Activated CD4-positive, alpha-beta T cell treated with anti-CD3 and anti-CD28 coated beads, Interleukin-10, Interleukin-2, amounts not matched to agents 100 ng/mL and 50 ng/mL, durations not matched to agents 16 hours and 8 hours (primary cell): ENCODE measurements around the gene TYW3.

Source experiments
- DNase-seq: peaks from one replicate; pipeline ENCODE4 v3.0.0-alpha.2; 2020

Gene TYW3

GRCh38 chr1:74732960-74733603 is at the start of gene TYW3, which contains the start of gene CRYZ:
Gene TYW3 (plus strand): TSS chr1:74733152. CDS start chr1:74733245, 93 bp downstream.
Gene CRYZ (minus strand): TSS chr1:74733050. CDS start chr1:74724821, 8,229 bp downstream.
- DNase-seq = peak; percentile 93

- no peak for DNase-seq
Observed at GRCh38 chr1:74683656-74684055, 49.3 kb upstream of the TYW3 start.

- DNase-seq = no peak
Observed at GRCh38 chr1:74684301-74684700, 48.7 kb upstream of the TYW3 start.

- no peak for DNase-seq
Observed at GRCh38 chr1:74686928-74687327, 46.0 kb upstream of the TYW3 start.

GRCh38 chr1:74689621-74690363 is 43.2 kb upstream of the TYW3 start:
- peak; percentile 59 for DNase-seq

- DNase-seq = no peak
Observed at GRCh38 chr1:74690364-74690696, 42.6 kb upstream of the TYW3 start.

GRCh38 chr1:74690909-74691308 is 42.0 kb upstream of the TYW3 start:
- DNase-seq = no peak

GRCh38 chr1:74693473-74693872 is 39.5 kb upstream of the TYW3 start:
- DNase-seq = no peak

GRCh38 chr1:74697832-74698231 is 35.1 kb upstream of the TYW3 start:
- no peak for DNase-seq

GRCh38 chr1:74699331-74699730 is 33.6 kb upstream of the TYW3 start:
- no peak for DNase-seq

- DNase-seq = no peak
Observed at GRCh38 chr1:74703386-74704182, 29.4 kb upstream of the TYW3 start.

GRCh38 chr1:74712881-74713280 is 20.1 kb upstream of the TYW3 start:
- no peak for DNase-seq

GRCh38 chr1:74713849-74714248 is 19.1 kb upstream of the TYW3 start:
- no peak for DNase-seq

- DNase-seq = no peak
Observed at GRCh38 chr1:74714429-74715235, 18.3 kb upstream of the TYW3 start.

- DNase-seq = no peak
Observed at GRCh38 chr1:74715236-74715502, 17.8 kb upstream of the TYW3 start.

GRCh38 chr1:74715806-74716205 is 17.1 kb upstream of the TYW3 start:
- no peak for DNase-seq

GRCh38 chr1:74716822-74717221 is 16.1 kb upstream of the TYW3 start:
- no peak for DNase-seq

- no peak for DNase-seq
Observed at GRCh38 chr1:74717626-74718025, 15.3 kb upstream of the TYW3 start.

- DNase-seq = no peak
Observed at GRCh38 chr1:74726063-74726462, 6.9 kb upstream of the TYW3 start.

GRCh38 chr1:74728736-74729135 is 4.2 kb upstream of the TYW3 start:
- DNase-seq = no peak

- peak; percentile 44 for DNase-seq
Observed at GRCh38 chr1:74729741-74730478, 3.0 kb upstream of the TYW3 start.

GRCh38 chr1:74731399-74732052 is 1.4 kb upstream of the TYW3 start:
- DNase-seq = no peak
